Suprapubic skin (tissue), 4 donors: ENCODE data around the gene MFSD6.
"Not testable (repeated sequence)": the region's sequence is repeated elsewhere in the genome, so short reads cannot be mapped to it uniquely, and the experiment has no call there.

Source experiments
- POLR2A ChIP-seq, 2 donors: fragments of 450-650 bp; IDR thresholded peaks; one replicate each; pipeline ENCODE4 v1.6.1; 2017; ENCODE audit warnings: antibody characterized with exemption in 2 of 2, mild to moderate bottlenecking in 2 of 2, moderate library complexity in 2 of 2
- POLR2AphosphoS5 ChIP-seq, 3 donors: sonication (generic); formaldehyde crosslinking; IDR thresholded peaks; one replicate each; pipeline ENCODE4 v1.6.1; 2017; ENCODE audit warnings: antibody characterized with exemption in 3 of 3

- TF ChIP-seq POLR2A, POLR2AphosphoS5 (IDR thresholded peaks at IDR 0.05): not testable (repeated sequence)
These were observed 22.7 kb downstream of the MFSD6 start for GRCh38 chr2:190430866-190431265.
